ENCODE measurements around the gene JUNB.

DNA sequence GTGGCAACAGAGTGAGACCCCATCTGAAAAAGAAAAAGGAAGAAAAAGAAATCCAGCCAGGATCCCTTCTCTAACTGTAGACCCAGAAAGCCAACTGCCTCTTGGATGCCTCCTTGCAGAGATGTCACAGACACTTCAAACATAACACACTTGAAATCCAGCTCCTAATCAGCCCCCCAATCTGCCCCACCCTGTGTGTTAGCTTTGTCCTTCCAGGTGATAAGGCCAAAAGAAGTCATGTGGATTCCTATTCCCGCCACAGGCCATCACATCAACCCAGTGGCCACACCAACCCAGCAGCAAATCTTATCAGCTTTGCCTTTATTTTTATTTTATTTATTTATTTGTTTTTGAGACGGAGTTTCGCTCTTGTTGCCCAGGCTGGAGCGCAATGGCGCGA, 31.6 kb upstream of the JUNB start:
- TF ChIP-seq, protein P1, sequence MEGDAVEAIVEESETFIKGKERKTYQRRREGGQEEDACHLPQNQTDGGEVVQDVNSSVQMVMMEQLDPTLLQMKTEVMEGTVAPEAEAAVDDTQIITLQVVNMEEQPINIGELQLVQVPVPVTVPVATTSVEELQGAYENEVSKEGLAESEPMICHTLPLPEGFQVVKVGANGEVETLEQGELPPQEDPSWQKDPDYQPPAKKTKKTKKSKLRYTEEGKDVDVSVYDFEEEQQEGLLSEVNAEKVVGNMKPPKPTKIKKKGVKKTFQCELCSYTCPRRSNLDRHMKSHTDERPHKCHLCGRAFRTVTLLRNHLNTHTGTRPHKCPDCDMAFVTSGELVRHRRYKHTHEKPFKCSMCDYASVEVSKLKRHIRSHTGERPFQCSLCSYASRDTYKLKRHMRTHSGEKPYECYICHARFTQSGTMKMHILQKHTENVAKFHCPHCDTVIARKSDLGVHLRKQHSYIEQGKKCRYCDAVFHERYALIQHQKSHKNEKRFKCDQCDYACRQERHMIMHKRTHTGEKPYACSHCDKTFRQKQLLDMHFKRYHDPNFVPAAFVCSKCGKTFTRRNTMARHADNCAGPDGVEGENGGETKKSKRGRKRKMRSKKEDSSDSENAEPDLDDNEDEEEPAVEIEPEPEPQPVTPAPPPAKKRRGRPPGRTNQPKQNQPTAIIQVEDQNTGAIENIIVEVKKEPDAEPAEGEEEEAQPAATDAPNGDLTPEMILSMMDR (IDR thresholded peaks at IDR 0.05; ENCODE audit: insufficient read depth, low read depth, low read length) = no peak
- no peak for TF ChIP-seq EZH2 (IDR thresholded peaks at IDR 0.05; ENCODE audit: insufficient read depth, low read length)

All from astrocyte (in vitro differentiated cells and primary cell).